Measurements from ENCODE around the gene ICAM1. TPM values are rescaled to one million over a fixed set of nuclear protein-coding genes. Genes with fewer than 3 reads are reported as not detected.
A peak's percentile ranks its signal among the peaks of the same experiment; 100 is the strongest.

Gene ICAM1
- total and polyA plus RNA-seq, 2 of the 13 experiments (the other 11 are each of a cell fraction or from before 2014, with no cell fraction given), result 37.9 to 98.4 TPM

GRCh38 chr19:10270616-10271394 lies at the start of gene ICAM1 (continued):
- TF ChIP-seq RAD21 (CRISPR knock-in tag; IDR thresholded peaks at IDR 0.05) (peak; percentile 36; the same call in 1 of the 2 replicates), BRCA1 (CRISPR knock-in tag; IDR thresholded peaks at IDR 0.05) (no peak; the same call in 1 of the 2 replicates), ZBTB8A (CRISPR knock-in tag; IDR thresholded peaks at IDR 0.05; ENCODE audit: borderline replicate concordance, low read depth) (no peak), SNRNP70 (IDR thresholded peaks at IDR 0.05; ENCODE audit: low read depth, low read length) (no peak), TRAFD1 (CRISPR knock-in tag; IDR thresholded peaks at IDR 0.05; ENCODE audit: borderline replicate concordance) (no peak), ARNTL (CRISPR knock-in tag; IDR thresholded peaks at IDR 0.05) (peak; percentile 73; the same call in 1 of the 2 replicates), ZNF501 (CRISPR knock-in tag; IDR thresholded peaks at IDR 0.05) (peak; percentile 90), DR1 (CRISPR knock-in tag; IDR thresholded peaks at IDR 0.05) (peak; percentile 92), THYN1 (CRISPR knock-in tag; IDR thresholded peaks at IDR 0.05; ENCODE audit: borderline replicate concordance, low read depth) (no peak), ZNF275 (CRISPR knock-in tag; IDR thresholded peaks at IDR 0.05; ENCODE audit: borderline replicate concordance) (peak; percentile 72; the same call in 1 of the 2 replicates), NR3C1 (CRISPR knock-in tag; IDR thresholded peaks at IDR 0.05) (no peak), PHF5A (CRISPR knock-in tag; IDR thresholded peaks at IDR 0.05; ENCODE audit: low read depth, unreplicated experiment) (no peak), FOXK1 (CRISPR knock-in tag; IDR thresholded peaks at IDR 0.05; ENCODE audit: borderline replicate concordance, low read depth) (peak; percentile 58), HOXD1 (CRISPR knock-in tag; IDR thresholded peaks at IDR 0.05) (peak; percentile 46; the same call in 1 of the 2 replicates), GZF1 (CRISPR knock-in tag; IDR thresholded peaks at IDR 0.05) (peak; percentile 29; the same call in 1 of the 2 replicates), ZNF703 (CRISPR knock-in tag; IDR thresholded peaks at IDR 0.05; ENCODE audit: borderline replicate concordance) (no peak), POGZ (CRISPR knock-in tag; IDR thresholded peaks at IDR 0.05) (peak; percentile 64; the same call in 1 of the 2 replicates), ZNF33B (CRISPR knock-in tag; IDR thresholded peaks at IDR 0.05) (peak; percentile 33; the same call in 1 of the 2 replicates)
- TF ChIP-seq, protein P1, sequence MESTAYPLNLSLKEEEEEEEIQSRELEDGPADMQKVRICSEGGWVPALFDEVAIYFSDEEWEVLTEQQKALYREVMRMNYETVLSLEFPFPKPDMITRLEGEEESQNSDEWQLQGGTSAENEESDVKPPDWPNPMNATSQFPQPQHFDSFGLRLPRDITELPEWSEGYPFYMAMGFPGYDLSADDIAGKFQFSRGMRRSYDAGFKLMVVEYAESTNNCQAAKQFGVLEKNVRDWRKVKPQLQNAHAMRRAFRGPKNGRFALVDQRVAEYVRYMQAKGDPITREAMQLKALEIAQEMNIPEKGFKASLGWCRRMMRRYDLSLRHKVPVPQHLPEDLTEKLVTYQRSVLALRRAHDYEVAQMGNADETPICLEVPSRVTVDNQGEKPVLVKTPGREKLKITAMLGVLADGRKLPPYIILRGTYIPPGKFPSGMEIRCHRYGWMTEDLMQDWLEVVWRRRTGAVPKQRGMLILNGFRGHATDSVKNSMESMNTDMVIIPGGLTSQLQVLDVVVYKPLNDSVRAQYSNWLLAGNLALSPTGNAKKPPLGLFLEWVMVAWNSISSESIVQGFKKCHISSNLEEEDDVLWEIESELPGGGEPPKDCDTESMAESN (CRISPR knock-in tag; conservative IDR thresholded peaks at IDR 0.05), result peak; percentile 78
- TF ChIP-seq, protein P2, sequence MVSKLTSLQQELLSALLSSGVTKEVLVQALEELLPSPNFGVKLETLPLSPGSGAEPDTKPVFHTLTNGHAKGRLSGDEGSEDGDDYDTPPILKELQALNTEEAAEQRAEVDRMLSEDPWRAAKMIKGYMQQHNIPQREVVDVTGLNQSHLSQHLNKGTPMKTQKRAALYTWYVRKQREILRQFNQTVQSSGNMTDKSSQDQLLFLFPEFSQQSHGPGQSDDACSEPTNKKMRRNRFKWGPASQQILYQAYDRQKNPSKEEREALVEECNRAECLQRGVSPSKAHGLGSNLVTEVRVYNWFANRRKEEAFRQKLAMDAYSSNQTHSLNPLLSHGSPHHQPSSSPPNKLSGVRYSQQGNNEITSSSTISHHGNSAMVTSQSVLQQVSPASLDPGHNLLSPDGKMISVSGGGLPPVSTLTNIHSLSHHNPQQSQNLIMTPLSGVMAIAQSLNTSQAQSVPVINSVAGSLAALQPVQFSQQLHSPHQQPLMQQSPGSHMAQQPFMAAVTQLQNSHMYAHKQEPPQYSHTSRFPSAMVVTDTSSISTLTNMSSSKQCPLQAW (CRISPR knock-in tag; IDR thresholded peaks at IDR 0.05), result peak; percentile 79
- TF ChIP-seq, protein P3, sequence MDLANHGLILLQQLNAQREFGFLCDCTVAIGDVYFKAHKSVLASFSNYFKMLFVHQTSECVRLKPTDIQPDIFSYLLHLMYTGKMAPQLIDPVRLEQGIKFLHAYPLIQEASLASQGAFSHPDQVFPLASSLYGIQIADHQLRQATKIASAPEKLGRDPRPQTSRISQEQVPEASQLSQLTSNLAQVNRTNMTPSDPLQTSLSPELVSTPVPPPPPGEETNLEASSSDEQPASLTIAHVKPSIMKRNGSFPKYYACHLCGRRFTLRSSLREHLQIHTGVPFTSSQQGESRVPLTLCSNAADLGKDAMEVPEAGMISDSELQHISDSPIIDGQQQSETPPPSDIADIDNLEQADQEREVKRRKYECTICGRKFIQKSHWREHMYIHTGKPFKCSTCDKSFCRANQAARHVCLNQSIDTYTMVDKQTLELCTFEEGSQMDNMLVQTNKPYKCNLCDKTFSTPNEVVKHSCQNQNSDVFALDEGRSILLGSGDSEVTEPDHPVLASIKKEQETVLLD (CRISPR knock-in tag; IDR thresholded peaks at IDR 0.05; ENCODE audit: low read depth), result peak; percentile 58; the same call in 1 of the 2 replicates

Data from HepG2 (cell line).